Right cardiac atrium (tissue), 5 donors: ENCODE results near the gene MPHOSPH6. TPM values are rescaled to one million over a fixed set of nuclear protein-coding genes. Genes with fewer than 3 reads are reported as not detected.
A peak's percentile ranks its signal among the peaks of the same experiment; 100 is the strongest.

Source experiments
- ATAC-seq, 2 donors: fragments of 200-7000 bp; cut with Tn5 transposase; one replicate each; pipeline versions ENCODE4 v1.8.0 to v1.9.1; 2020; ENCODE audit warnings: moderate library complexity in 2 of 2, mild to moderate bottlenecking in 1 of 2
- DNase-seq, 3 donors: peaks; one replicate each; pipeline ENCODE4 v3.0.0-alpha.2; 2020
- H3K27ac ChIP-seq: one replicate; pipeline ENCODE4 v1.5.1; 2013; ENCODE audit warnings: mild to moderate bottlenecking, low read length, control low read depth, moderate library complexity
- H3K27me3 ChIP-seq: one replicate; pipeline ENCODE4 v1.6.1; 2013; ENCODE audit not compliant: control insufficient read depth, insufficient read depth
- H3K4me1 ChIP-seq: one replicate; pipeline ENCODE4 v1.6.1; 2013; ENCODE audit warnings: low read length; ENCODE audit not compliant: control insufficient read depth, insufficient read depth
- H3K4me3 ChIP-seq: one replicate; pipeline ENCODE4 v1.5.1; 2013; ENCODE audit warnings: low read length, control low read depth
- H3K9me3 ChIP-seq: one replicate; pipeline ENCODE4 v1.6.1; 2013; ENCODE audit warnings: low read length; ENCODE audit not compliant: control insufficient read depth
- WGBS: extraction: QIAGEN DNeasy Blood & Tissue Kit; methylation state at CpG from one replicate; pipeline ENCODE4 v1.1.7; 2013; 5-methylcytosine and 5-hydroxymethylcytosine counted together
- intact Hi-C, 4 donors: fragments of 100-400 bp; cut with DNase I; formaldehyde crosslinking; loops; one replicate each; pipeline versions ENCODE4 v1.11.0 to v1.14.0; 2022 to 2023
- polyA plus RNA-seq: library from polyadenylated mRNA; stranded (reverse); fragments of 200-250 nt; gene quantifications from one replicate; pipeline ENCODE4 v1.2.3, GENCODE V29; 2013
- total RNA-seq, 4 donors: library from RNA; stranded (reverse); fragmentation: NEBNext Ultra II Directional; extraction: Animal tissue kit (Norgen Biotek cat#: 25700); gene quantifications; one replicate each; pipeline ENCODE4 v1.2.1, GENCODE V29; 2021
- donor health status: healthy with polysubstance abuse.
- donor health status: DM: no; HTN: yes; CAD: no.
- donor health status: DM: no; HTN: no; CAD: no.
- donor health status: DM: no; HTN: yes; CAD: no; lungs with severe emphysema.
- donor health status: DM: yes; HTN: yes; CAD: no.

The MPHOSPH6 gene
- total and polyA plus RNA-seq, 5 donors: 8.0 to 17.4 (median 11.0) TPM

- Histone ChIP-seq H3K27me3 (no peaks in the 10 kb centered on the region), H3K9me3 (no peaks in the 10 kb centered on the region), H3K27ac (no peak overlapping the region), H3K4me1 (no peaks in the 10 kb centered on the region), H3K4me3 (no peak overlapping the region)
- intact Hi-C loops: no loop called here
- WGBS: 61% methylated on average over 4 of the region's 4 CpGs
- no peak for ATAC-seq
- DNase-seq: no peak
Measured at GRCh38 chr16:82175627-82176026, 5.6 kb upstream of the MPHOSPH6 start.

GRCh38 chr16:82167670-82168069 lies 2.4 kb downstream of the MPHOSPH6 start:
- 98% methylated on average over 5 of the region's 5 CpGs for WGBS
- no peak overlapping the region for H3K27ac ChIP-seq
- no peaks in the 10 kb centered on the region for H3K27me3 ChIP-seq
- ATAC-seq (no peak), DNase-seq (no peak)
- intact Hi-C loops: no loop called here
- no peaks in the 10 kb centered on the region for H3K9me3 ChIP-seq
- H3K4me3 ChIP-seq: no peak overlapping the region
- no peaks in the 10 kb centered on the region for H3K4me1 ChIP-seq

GRCh38 chr16:82160226-82160625 lies 9.8 kb downstream of the MPHOSPH6 start:
- no peak overlapping the region for H3K4me3 ChIP-seq
- no peaks in the 10 kb centered on the region for H3K4me1 ChIP-seq
- intact Hi-C loops: no loop called here

GRCh38 chr16:82157836-82158235 lies 12.2 kb downstream of the MPHOSPH6 start:
- H3K4me1 ChIP-seq: no peaks in the 10 kb centered on the region
- no peaks in the 10 kb centered on the region for H3K9me3 ChIP-seq
- intact Hi-C loops: no loop called here
- H3K27me3 ChIP-seq: no peaks in the 10 kb centered on the region
- no peak for DNase-seq
- ATAC-seq: no peak
- no peak overlapping the region for H3K27ac ChIP-seq
- no peak overlapping the region for H3K4me3 ChIP-seq
- WGBS: 85% methylated on average over 5 of the region's 5 CpGs

More at GRCh38 chr16:82160226-82160625, 9.8 kb downstream of the MPHOSPH6 start:
- H3K9me3 ChIP-seq: no peaks in the 10 kb centered on the region
- ATAC-seq (no peak), DNase-seq (no peak)
- WGBS: 75% methylated on average over 6 of the region's 6 CpGs
- H3K27ac ChIP-seq: no peak overlapping the region
- H3K27me3 ChIP-seq: no peaks in the 10 kb centered on the region

GRCh38 chr16:82157534-82157812 lies 12.6 kb downstream of the MPHOSPH6 start:
- intact Hi-C loops: no loop called here
- no peak overlapping the region for H3K4me3 ChIP-seq
- H3K27me3 ChIP-seq: no peaks in the 10 kb centered on the region
- WGBS: 65% methylated on average over 2 of the region's 2 CpGs
- H3K4me1 ChIP-seq: no peaks in the 10 kb centered on the region
- no peak for ATAC-seq
- no peak for DNase-seq
- no peak overlapping the region for H3K27ac ChIP-seq
- no peaks in the 10 kb centered on the region for H3K9me3 ChIP-seq

- peak in 1 of 3 donors; percentile 55 for DNase-seq
- WGBS: 91% methylated on average over 14 of the region's 14 CpGs
- Histone ChIP-seq H3K27ac (no peak overlapping the region), H3K4me3 (no peak overlapping the region), H3K27me3 (no peaks in the 10 kb centered on the region), H3K9me3 (no peaks in the 10 kb centered on the region), H3K4me1 (no peaks in the 10 kb centered on the region)
- intact Hi-C loops: no loop called here
- no peak for ATAC-seq
Measured at GRCh38 chr16:82156761-82157533, 13.1 kb downstream of the MPHOSPH6 start.

GRCh38 chr16:82152641-82153112 lies 17.3 kb downstream of the MPHOSPH6 start:
- DNase-seq (no peak), ATAC-seq (no peak)
- intact Hi-C loops: no loop called here
- Histone ChIP-seq H3K4me3 (no peak overlapping the region), H3K27ac (no peak overlapping the region), H3K27me3 (no peaks in the 10 kb centered on the region), H3K4me1 (no peaks in the 10 kb centered on the region), H3K9me3 (no peaks in the 10 kb centered on the region)
- 82% methylated on average over 8 of the region's 8 CpGs for WGBS

- no peaks in the 10 kb centered on the region for H3K4me1 ChIP-seq
- no peaks in the 10 kb centered on the region for H3K27me3 ChIP-seq
- no peaks in the 10 kb centered on the region for H3K9me3 ChIP-seq
- no peak overlapping the region for H3K27ac ChIP-seq
- no peak for DNase-seq
- WGBS: 79% methylated on average over 2 of the region's 2 CpGs
- ATAC-seq: no peak
- intact Hi-C loops: no loop called here
- no peak overlapping the region for H3K4me3 ChIP-seq
Measured at GRCh38 chr16:82152196-82152595, 17.8 kb downstream of the MPHOSPH6 start.

- H3K27ac ChIP-seq: no peak overlapping the region
- no peaks in the 10 kb centered on the region for H3K27me3 ChIP-seq
- intact Hi-C loops: no loop called here
- no peaks in the 10 kb centered on the region for H3K4me1 ChIP-seq
- DNase-seq (no peak), ATAC-seq (no peak)
- 93% methylated on average over 1 of the region's 1 CpG for WGBS
- no peak overlapping the region for H3K4me3 ChIP-seq
- H3K9me3 ChIP-seq: no peaks in the 10 kb centered on the region
Measured at GRCh38 chr16:82150549-82150948, 19.5 kb downstream of the MPHOSPH6 start.

- no peak for ATAC-seq
- H3K4me3 ChIP-seq: no peak overlapping the region
- H3K4me1 ChIP-seq: no peaks in the 10 kb centered on the region
- DNase-seq: no peak
- no peaks in the 10 kb centered on the region for H3K27me3 ChIP-seq
- no peak overlapping the region for H3K27ac ChIP-seq
- intact Hi-C loops: no loop called here
- no peaks in the 10 kb centered on the region for H3K9me3 ChIP-seq
- 96% methylated on average over 2 of the region's 2 CpGs for WGBS
Measured at GRCh38 chr16:82149536-82149935, 20.5 kb downstream of the MPHOSPH6 start.

GRCh38 chr16:82147546-82147945 lies 22.5 kb downstream of the MPHOSPH6 start:
- intact Hi-C loops: no loop called here
- Histone ChIP-seq H3K9me3 (no peaks in the 10 kb centered on the region), H3K4me3 (no peak overlapping the region), H3K27me3 (no peaks in the 10 kb centered on the region), H3K27ac (no peak overlapping the region), H3K4me1 (no peaks in the 10 kb centered on the region)
- WGBS: 97% methylated on average over 5 of the region's 5 CpGs
- DNase-seq (no peak), ATAC-seq (no peak)

GRCh38 chr16:82146957-82147356 lies 23.1 kb downstream of the MPHOSPH6 start:
- no peak for DNase-seq
- Histone ChIP-seq H3K4me1 (no peaks in the 10 kb centered on the region), H3K27me3 (no peaks in the 10 kb centered on the region), H3K4me3 (no peak overlapping the region), H3K9me3 (no peaks in the 10 kb centered on the region), H3K27ac (no peak overlapping the region)
- ATAC-seq: no peak
- 88% methylated on average over 5 of the region's 5 CpGs for WGBS
- intact Hi-C loops: no loop called here
